CD14-positive monocyte (primary cell): ENCODE results near the gene SCYL1. TPM values are rescaled to one million over a fixed set of nuclear protein-coding genes. Genes with fewer than 3 reads are reported as not detected.

Source experiments
- DNase-seq, 3 donors: peaks; one replicate each; pipeline ENCODE4 v3.0.0-alpha.2; 2011 to 2022
- H2AFZ ChIP-seq: 2 replicates; pipeline ENCODE4 v1.6.0; 2012; ENCODE audit warnings: mild to moderate bottlenecking, low read depth, low read length, inconsistent platforms; ENCODE audit not compliant: insufficient read depth, poor library complexity, severe bottlenecking
- H3K27ac ChIP-seq, 2 donors: 1 replicate in 1 of 2; 2 replicates in 1 of 2; pipeline ENCODE4 v1.5.1; 2012 to 2013; ENCODE audit warnings: low read length in 2 of 2, control low read depth in 1 of 2, inconsistent platforms in 1 of 2, low read depth in 1 of 2, mild to moderate bottlenecking in 1 of 2
- H3K27me3 ChIP-seq, 2 donors: one replicate each; pipeline versions ENCODE4 v1.6.0 to v1.6.1; 2011 to 2013; ENCODE audit warnings: low read length in 2 of 2; ENCODE audit not compliant: control insufficient read depth in 2 of 2, insufficient read depth in 2 of 2
- H3K36me3 ChIP-seq, 2 donors: replicated peaks in 1 of 2; 1 replicate in 1 of 2; 2 replicates in 1 of 2; pipeline versions ENCODE4 v1.5.1 to v1.6.1; 2012 to 2013; ENCODE audit warnings: low read length in 2 of 2, control low read depth in 1 of 2, inconsistent platforms in 1 of 2, mild to moderate bottlenecking in 1 of 2; ENCODE audit not compliant: insufficient read depth in 2 of 2, control insufficient read depth in 1 of 2
- H3K4me1 ChIP-seq, 2 donors: 1 replicate in 1 of 2; 2 replicates in 1 of 2; pipeline versions ENCODE4 v1.5.1 to v1.6.1; 2012 to 2013; ENCODE audit warnings: low read length in 2 of 2, control low read depth in 1 of 2, inconsistent platforms in 1 of 2, mild to moderate bottlenecking in 1 of 2, moderate library complexity in 1 of 2; ENCODE audit not compliant: insufficient read depth in 2 of 2, control insufficient read depth in 1 of 2
- H3K4me2 ChIP-seq: replicated peaks from 2 replicates; pipeline ENCODE3; 2012; ENCODE audit warnings: low read length, moderate library complexity, mild to moderate bottlenecking; ENCODE audit not compliant: poor library complexity, severe bottlenecking; ENCODE audit errors: extremely low read depth
- H3K4me3 ChIP-seq, 3 experiments: fragments of 200-600 bp in 1 of 3; sonication (generic) in 1 of 3; replicated peaks in 1 of 3; 1 replicate in 2 of 3; 2 replicates in 1 of 3; pipeline ENCODE4 v1.5.1; 2011 to 2013; ENCODE audit warnings: low read length in 3 of 3, mild to moderate bottlenecking in 3 of 3, control low read depth in 2 of 3, low read depth in 2 of 3, inconsistent platforms in 1 of 3, moderate library complexity in 1 of 3
- H3K79me2 ChIP-seq: 2 replicates; pipeline ENCODE4 v1.6.0; 2012; ENCODE audit warnings: mild to moderate bottlenecking, control low read depth, inconsistent platforms, low read length, moderate library complexity; ENCODE audit not compliant: insufficient read depth
- H3K9ac ChIP-seq: 2 replicates; pipeline ENCODE4 v1.6.0; 2017; ENCODE audit warnings: low read length, mild to moderate bottlenecking; ENCODE audit not compliant: insufficient read depth, poor library complexity, severe bottlenecking
- H3K9me3 ChIP-seq, 2 donors: replicated peaks in 1 of 2; 1 replicate in 1 of 2; 2 replicates in 1 of 2; pipeline versions ENCODE4 v1.5.1 to v1.6.1; 2012 to 2013; ENCODE audit warnings: low read length in 2 of 2, control low read depth in 1 of 2; ENCODE audit not compliant: control insufficient read depth in 1 of 2, insufficient read depth in 1 of 2
- H4K20me1 ChIP-seq: 2 replicates; pipeline ENCODE4 v1.6.0; 2012; ENCODE audit warnings: mild to moderate bottlenecking, low read length, control low read depth, moderate library complexity; ENCODE audit not compliant: insufficient read depth
- H3K27ac Mint-ChIP-seq, 7 donors: one replicate each; pipeline ENCODE4 v1.8.0; 2020; ENCODE audit warnings: mild to moderate bottlenecking in 7 of 7, mixed read lengths in 7 of 7, moderate library complexity in 6 of 7, inconsistent platforms in 2 of 7
- H3K27me3 Mint-ChIP-seq, 3 donors: one replicate each; pipeline ENCODE4 v1.8.0; 2021 to 2022; ENCODE audit warnings: low read depth in 3 of 3, mild to moderate bottlenecking in 3 of 3, mixed read lengths in 3 of 3, moderate library complexity in 3 of 3, inconsistent platforms in 1 of 3
- H3K36me3 Mint-ChIP-seq, 2 donors: one replicate each; pipeline ENCODE4 v1.8.0; 2020; ENCODE audit warnings: mixed read lengths in 2 of 2, inconsistent platforms in 1 of 2, mild to moderate bottlenecking in 1 of 2
- H3K4me1 Mint-ChIP-seq: one replicate; pipeline ENCODE4 v1.8.0; 2020; ENCODE audit warnings: mild to moderate bottlenecking, mixed read lengths
- H3K4me3 Mint-ChIP-seq, 2 donors: one replicate each; pipeline ENCODE4 v1.8.0; 2020; ENCODE audit warnings: mild to moderate bottlenecking in 2 of 2, mixed read lengths in 2 of 2, moderate library complexity in 1 of 2
- H3K9me3 Mint-ChIP-seq, 7 donors: one replicate each; pipeline ENCODE4 v1.8.0; 2020 to 2022; ENCODE audit warnings: mixed read lengths in 7 of 7, mild to moderate bottlenecking in 6 of 7, moderate library complexity in 6 of 7, inconsistent platforms in 2 of 7
- CTCF ChIP-seq: fragments of 200-600 bp; IDR thresholded peaks from one replicate; pipeline ENCODE4 v1.8.0; 2022; ENCODE audit warnings: antibody characterized with exemption, mild to moderate bottlenecking
- WGBS: methylation state at CpG from one replicate; pipeline ENCODE4 v1.1.5; 2013; ENCODE audit warnings: missing lambda C conversion rate; ENCODE audit not compliant: insufficient coverage; 5-methylcytosine and 5-hydroxymethylcytosine counted together
- intact Hi-C, 2 donors: fragments of 100-400 bp; cut with micrococcal nuclease; formaldehyde crosslinking; loops; one replicate each; pipeline versions ENCODE4 v1.15.0 to v1.15.1; 2023
- polyA plus RNA-seq, 3 donors: library from polyadenylated mRNA; depleted of rRNA in 1 of 3; unstranded in 2 of 3; stranded (reverse) in 1 of 3; fragments of 300-500 nt in 2 of 3; fragments of >200 nt in 1 of 3; fragmentation: Illumina TruSeq in 2 of 3; gene quantifications; 1 replicate in 2 of 3; 2 replicates in 1 of 3; pipeline ENCODE4 v1.2.3, GENCODE V29; 2012 to 2021

Gene SCYL1
- polyA plus RNA-seq, 3 donors: 18.6 to 71.6 (median 29.7) TPM

GRCh38 chr11:65537620-65538231, 12.8 kb downstream of the SCYL1 start:
- Mint-ChIP-seq H3K36me3 (peaks cover 38 to 57% of the 10 kb centered on the region in 2 donors), H3K4me1 (peaks cover 12% of the 10 kb centered on the region), H3K9me3 (no peaks in the 10 kb centered on the region), H3K4me3 (no peak overlapping the region), H3K27me3 (peaks cover 0 to 2% (median 1%) of the 10 kb centered on the region in 3 donors), H3K27ac (no peak overlapping the region)
- H3K9ac ChIP-seq: no peak overlapping the region
- H3K27me3 ChIP-seq: no peaks in the 10 kb centered on the region
- H3K79me2 ChIP-seq: no peaks in the 10 kb centered on the region
- no peak overlapping the region for H2AFZ ChIP-seq
- no peak overlapping the region for H3K4me2 ChIP-seq
- H4K20me1 ChIP-seq: peaks cover 15% of the 10 kb centered on the region
- peaks cover 48 to 54% of the 10 kb centered on the region in 2 donors for H3K36me3 ChIP-seq
- TF ChIP-seq CTCF: no peak
- no peak overlapping the region for H3K4me3 ChIP-seq
- H3K27ac ChIP-seq: no peak overlapping the region
- intact Hi-C loops: loop anchor here in 1 of 2 donors (10.0 kb wide), 1 partner anchor 273 kb away; the partner anchor contains the start of gene POLA2
- H3K4me1 ChIP-seq: peaks cover 11 to 27% of the 10 kb centered on the region in 2 donors
- DNase-seq: peak in 1 of 3 donors; percentile 6
- no peaks in the 10 kb centered on the region for H3K9me3 ChIP-seq
- 93% methylated on average over 7 of the region's 18 CpGs for whole genome bisulfite sequencing

GRCh38 chr11:65538232-65538914, 13.5 kb downstream of the SCYL1 start:
- H3K27me3 Mint-ChIP-seq: peaks cover 1 to 2% (median 2%) of the 10 kb centered on the region in 3 donors
- H3K4me3 ChIP-seq: no peak overlapping the region

More at GRCh38 chr11:65538232-65538914, 13.5 kb downstream of the SCYL1 start:
- Mint-ChIP-seq H3K36me3 (peaks cover 33 to 50% of the 10 kb centered on the region in 2 donors), H3K4me3 (no peak overlapping the region), H3K27ac (no peak overlapping the region), H3K4me1 (peaks cover 12% of the 10 kb centered on the region), H3K9me3 (no peaks in the 10 kb centered on the region)
- Histone ChIP-seq H3K27ac (no peak overlapping the region), H3K4me2 (no peak overlapping the region), H3K36me3 (peaks cover 42 to 47% of the 10 kb centered on the region in 2 donors), H3K9me3 (no peaks in the 10 kb centered on the region), H4K20me1 (peaks cover 13% of the 10 kb centered on the region), H3K9ac (no peak overlapping the region), H2AFZ (no peak overlapping the region), H3K79me2 (no peaks in the 10 kb centered on the region), H3K27me3 (no peaks in the 10 kb centered on the region), H3K4me1 (peaks cover 11 to 27% of the 10 kb centered on the region in 2 donors)
- no peak for TF ChIP-seq CTCF
- intact Hi-C loops: loop anchor here in 1 of 2 donors (10.0 kb wide), 1 partner anchor 274 kb away; the partner anchor contains the start of gene POLA2
- DNase-seq: no peak
- 95% methylated on average over 41 of the region's 43 CpGs for WGBS
